H1 (cell line): ENCODE data around the gene SLC22A2.

ENCODE experiments used
- CEBPB ChIP-seq: IDR thresholded peaks from 2 replicates; pipeline ENCODE4 v1.6.1; 2012; ENCODE audit warnings: low read depth, low read length
- EP300 ChIP-seq, 2 experiments: IDR thresholded peaks; 1 replicate in 1 of 2; 2 replicates in 1 of 2; pipeline ENCODE4 v1.6.1; 2011 to 2012; ENCODE audit warnings: low read depth in 2 of 2, low read length in 2 of 2, mild to moderate bottlenecking in 2 of 2, borderline replicate concordance in 1 of 2, inconsistent platforms in 1 of 2, moderate library complexity in 1 of 2
- MAFK ChIP-seq: IDR thresholded peaks from 2 replicates; pipeline ENCODE4 v1.6.1; 2012; ENCODE audit warnings: low read depth, mild to moderate bottlenecking, improper control_type of control experiment, low read length
- POLR2A ChIP-seq, 2 experiments: IDR thresholded peaks; 1 replicate in 1 of 2; 2 replicates in 1 of 2; pipeline ENCODE4 v1.6.1; 2011; ENCODE audit warnings: low read depth in 2 of 2, low read length in 2 of 2, mild to moderate bottlenecking in 2 of 2; ENCODE audit errors: control extremely low read depth in 1 of 2
- RNF2 ChIP-seq: fragments of 200-900, 300-1000 bp; sonication (generic); IDR thresholded peaks from 2 replicates; pipeline ENCODE4 v1.7.1; 2016; ENCODE audit warnings: borderline replicate concordance, low read depth, mild to moderate bottlenecking, antibody characterized with exemption, low read length; ENCODE audit not compliant: poor library complexity, severe bottlenecking; ENCODE audit errors: missing control alignments
- SP4 ChIP-seq: IDR thresholded peaks from 2 replicates; pipeline ENCODE4 v1.6.1; 2012; ENCODE audit warnings: low read length, inconsistent platforms
- SUZ12 ChIP-seq: fragments of 200-600 bp; sonication (generic); IDR thresholded peaks from 2 replicates; pipeline ENCODE4 v1.6.1; 2012; ENCODE audit warnings: mild to moderate bottlenecking, inconsistent platforms, low read length, moderate library complexity, mixed read lengths
- TF ChIP-seq, protein P1 (sequence below), 3 experiments: IDR thresholded peaks; 1 replicate in 2 of 3; 2 replicates in 1 of 3; pipeline versions ENCODE4 v1.5.1 to v1.6.1; 2011; ENCODE audit warnings: low read length in 3 of 3, mild to moderate bottlenecking in 3 of 3, inconsistent platforms in 2 of 3, low read depth in 1 of 3, moderate library complexity in 1 of 3; ENCODE audit not compliant: insufficient read depth in 1 of 3; ENCODE audit errors: control extremely low read depth in 1 of 3

DNA sequence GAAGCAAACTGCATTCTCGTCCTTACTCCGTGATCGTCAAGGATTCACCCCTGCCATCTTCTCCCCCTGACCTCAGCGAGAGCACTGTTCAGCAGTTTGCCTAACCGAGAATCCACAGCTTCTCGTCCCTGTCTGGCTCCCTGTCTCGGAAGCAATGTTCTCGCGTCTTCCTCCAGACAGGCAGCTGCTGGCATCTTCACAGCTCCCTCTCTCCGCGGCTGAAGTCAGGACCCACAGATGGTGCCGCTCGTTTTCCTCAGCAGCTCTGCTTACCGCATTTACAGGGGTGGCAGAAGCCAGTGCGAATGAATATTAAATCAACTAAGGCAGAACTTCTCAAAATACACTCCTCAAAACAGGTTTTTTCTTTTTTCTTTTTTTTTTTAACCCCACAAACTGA lies 18.9 kb upstream of the SLC22A2 start:
- TF ChIP-seq, protein P1, sequence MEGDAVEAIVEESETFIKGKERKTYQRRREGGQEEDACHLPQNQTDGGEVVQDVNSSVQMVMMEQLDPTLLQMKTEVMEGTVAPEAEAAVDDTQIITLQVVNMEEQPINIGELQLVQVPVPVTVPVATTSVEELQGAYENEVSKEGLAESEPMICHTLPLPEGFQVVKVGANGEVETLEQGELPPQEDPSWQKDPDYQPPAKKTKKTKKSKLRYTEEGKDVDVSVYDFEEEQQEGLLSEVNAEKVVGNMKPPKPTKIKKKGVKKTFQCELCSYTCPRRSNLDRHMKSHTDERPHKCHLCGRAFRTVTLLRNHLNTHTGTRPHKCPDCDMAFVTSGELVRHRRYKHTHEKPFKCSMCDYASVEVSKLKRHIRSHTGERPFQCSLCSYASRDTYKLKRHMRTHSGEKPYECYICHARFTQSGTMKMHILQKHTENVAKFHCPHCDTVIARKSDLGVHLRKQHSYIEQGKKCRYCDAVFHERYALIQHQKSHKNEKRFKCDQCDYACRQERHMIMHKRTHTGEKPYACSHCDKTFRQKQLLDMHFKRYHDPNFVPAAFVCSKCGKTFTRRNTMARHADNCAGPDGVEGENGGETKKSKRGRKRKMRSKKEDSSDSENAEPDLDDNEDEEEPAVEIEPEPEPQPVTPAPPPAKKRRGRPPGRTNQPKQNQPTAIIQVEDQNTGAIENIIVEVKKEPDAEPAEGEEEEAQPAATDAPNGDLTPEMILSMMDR (IDR thresholded peaks at IDR 0.05; ENCODE audit: control extremely low read depth in 1 of 3, insufficient read depth in 1 of 3, low read depth in 1 of 3, low read length in 3 of 3) = no peak
- TF ChIP-seq RNF2 (no peak), SUZ12 (no peak), POLR2A (IDR thresholded peaks at IDR 0.05; ENCODE audit: control extremely low read depth in 1 of 2, low read depth in 2 of 2, low read length in 2 of 2) (no peak), EP300 (IDR thresholded peaks at IDR 0.05; ENCODE audit: borderline replicate concordance in 1 of 2, low read depth in 2 of 2, low read length in 2 of 2) (no peak), CEBPB (no peak), MAFK (no peak), SP4 (no peak)
